HuH-7 (cell line): ENCODE measurements around the gene CTPS1.

Experiments
- DNase-seq: peaks from one replicate; pipeline ENCODE4 v3.0.0; 2011; ENCODE audit warnings: low spot score

The CTPS1 gene, protein sequence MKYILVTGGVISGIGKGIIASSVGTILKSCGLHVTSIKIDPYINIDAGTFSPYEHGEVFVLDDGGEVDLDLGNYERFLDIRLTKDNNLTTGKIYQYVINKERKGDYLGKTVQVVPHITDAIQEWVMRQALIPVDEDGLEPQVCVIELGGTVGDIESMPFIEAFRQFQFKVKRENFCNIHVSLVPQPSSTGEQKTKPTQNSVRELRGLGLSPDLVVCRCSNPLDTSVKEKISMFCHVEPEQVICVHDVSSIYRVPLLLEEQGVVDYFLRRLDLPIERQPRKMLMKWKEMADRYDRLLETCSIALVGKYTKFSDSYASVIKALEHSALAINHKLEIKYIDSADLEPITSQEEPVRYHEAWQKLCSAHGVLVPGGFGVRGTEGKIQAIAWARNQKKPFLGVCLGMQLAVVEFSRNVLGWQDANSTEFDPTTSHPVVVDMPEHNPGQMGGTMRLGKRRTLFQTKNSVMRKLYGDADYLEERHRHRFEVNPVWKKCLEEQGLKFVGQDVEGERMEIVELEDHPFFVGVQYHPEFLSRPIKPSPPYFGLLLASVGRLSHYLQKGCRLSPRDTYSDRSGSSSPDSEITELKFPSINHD

DNA sequence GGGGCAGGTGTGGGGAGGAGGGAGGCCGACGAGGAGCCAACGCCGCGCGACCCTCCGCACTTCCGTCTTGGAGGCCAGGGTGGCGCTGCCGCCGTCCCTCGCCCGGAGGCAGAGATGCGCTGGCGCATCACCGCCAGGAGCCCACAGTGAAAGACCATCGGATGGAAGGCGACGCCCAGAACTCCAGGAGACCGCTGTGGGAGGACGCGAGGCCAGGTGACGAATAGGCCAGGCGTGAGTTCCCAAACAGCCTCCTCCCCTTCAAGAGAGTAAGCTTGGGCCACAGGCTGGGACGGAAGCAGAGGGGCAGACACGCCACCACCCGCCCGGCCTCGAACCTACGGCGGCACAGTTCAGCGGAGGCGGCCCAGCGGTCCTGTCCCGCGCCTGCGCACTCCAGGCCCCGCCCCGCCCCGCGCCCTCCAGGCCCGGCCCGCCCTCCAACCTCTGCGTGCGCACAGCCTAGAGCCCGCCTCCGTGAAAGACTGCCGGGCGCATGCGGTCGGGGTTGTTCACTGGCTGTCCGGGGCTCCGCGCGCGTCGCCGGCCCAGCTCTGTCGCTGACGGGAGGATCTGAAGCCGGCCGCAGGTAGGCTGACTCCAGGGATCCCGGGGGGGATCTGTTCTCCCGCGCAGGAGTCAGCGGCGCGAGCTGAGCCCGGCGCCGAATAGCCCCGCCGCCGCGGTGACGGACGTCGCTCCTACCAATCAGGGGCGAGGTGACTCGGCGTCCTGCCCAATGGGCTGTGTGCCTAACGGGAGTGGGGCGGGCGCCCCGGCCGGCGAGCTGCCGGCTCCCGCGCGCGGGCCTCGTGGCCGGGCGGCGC is at the start of gene CTPS1:
Gene CTPS1, plus strand, starts transcription at position 456 of the 827 bp plus-strand sequence. CDS start 3,595 bp downstream, outside the sequence.
- peak; percentile 98 for DNase-seq

DNA sequence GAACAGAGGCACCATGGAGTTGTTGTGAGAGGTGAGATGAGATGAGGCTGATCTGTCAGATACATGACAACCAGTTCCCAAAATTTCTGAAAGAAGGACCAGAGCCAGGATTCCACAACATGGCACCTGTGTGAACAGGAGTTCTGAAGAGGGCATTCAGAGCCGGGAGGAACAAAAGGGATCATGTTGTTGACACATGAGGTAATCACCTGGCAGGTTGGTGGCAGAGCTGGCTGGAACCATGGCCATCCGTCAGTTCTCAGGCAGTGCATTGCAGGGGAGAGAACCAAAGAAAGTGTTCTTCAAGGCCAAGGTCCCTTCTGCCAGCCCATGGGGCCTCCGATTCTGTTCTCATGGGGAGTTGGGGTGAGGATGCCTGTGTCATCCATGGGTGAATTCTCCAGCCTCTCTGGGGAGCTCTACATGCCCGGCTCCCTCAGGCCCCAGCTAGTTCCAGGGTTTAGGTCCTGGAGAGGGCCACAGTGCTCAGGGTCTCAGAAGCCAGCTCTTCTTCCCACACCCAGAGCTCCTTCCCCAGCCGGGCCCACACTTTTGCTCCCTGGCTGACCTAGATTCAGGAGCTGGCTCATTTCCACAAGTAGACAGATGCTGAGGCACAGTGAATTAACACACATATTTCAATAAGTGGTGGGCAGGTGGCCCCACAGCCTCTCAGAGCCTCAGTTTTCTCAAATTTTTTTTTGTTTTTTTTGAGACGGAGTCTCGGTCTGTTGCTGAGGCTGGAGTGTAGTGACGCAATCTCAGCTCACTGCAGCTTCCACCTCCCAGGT is 49.1 kb upstream of the CTPS1 start:
- no peak for DNase-seq

DNA sequence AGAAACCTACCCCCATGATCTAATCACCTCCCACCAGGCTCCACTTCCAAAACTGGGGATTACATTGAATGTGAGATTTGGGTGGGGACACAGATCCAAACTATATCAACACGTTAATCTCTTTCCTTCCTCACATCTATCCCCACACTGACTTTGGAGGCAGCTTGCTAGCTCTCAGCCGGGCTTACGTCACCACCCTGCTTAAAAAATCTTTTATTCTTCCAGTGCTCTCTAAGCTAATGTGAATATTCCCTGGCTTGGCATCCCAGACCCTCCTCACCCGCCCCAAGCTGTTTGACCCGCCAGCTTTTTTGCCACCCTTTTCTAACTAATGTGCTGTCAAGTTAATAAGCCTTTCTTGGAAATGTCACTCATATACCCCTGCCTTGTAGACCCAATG is 47.9 kb upstream of the CTPS1 start:
- DNase-seq = no peak

DNA sequence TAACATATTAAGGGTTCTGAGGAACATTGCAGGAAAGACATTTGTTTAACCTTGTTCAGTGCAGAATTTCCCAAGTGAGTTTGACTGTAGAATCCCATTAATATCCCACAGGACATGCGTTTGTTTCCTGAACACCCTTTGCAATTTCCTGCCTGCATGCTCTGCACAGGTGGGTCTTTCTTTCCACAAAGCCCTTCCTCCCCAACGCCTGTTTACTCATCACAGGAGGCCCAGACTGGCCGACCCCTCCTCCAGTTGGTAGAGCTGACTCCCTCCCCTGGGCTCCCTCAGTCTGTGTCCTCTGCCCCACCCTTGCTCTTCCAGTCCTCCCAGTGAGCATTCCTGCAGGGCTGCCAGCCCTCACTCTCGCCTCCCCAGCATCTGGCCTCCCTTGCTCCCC is 47.5 kb upstream of the CTPS1 start:
- DNase-seq = no peak

DNA sequence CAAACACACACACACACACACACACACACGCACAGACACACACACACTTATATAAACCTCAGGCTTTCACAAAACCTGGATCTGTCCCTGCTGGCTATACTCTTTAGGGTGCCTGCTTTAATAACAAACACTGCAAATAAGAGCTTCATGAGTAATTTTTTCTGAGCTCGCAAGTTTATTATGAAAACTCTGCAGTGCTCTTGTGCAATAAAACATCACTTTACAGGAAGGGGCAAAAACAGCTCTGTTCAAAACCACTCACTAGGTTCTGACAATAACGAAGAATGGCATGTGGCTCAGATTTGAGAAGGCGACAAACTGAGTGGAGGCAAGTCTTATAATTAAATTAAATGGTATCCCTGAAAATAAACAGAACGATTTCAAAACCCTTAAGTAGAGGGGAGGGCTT is 42.6 kb upstream of the CTPS1 start:
- DNase-seq = no peak

DNA sequence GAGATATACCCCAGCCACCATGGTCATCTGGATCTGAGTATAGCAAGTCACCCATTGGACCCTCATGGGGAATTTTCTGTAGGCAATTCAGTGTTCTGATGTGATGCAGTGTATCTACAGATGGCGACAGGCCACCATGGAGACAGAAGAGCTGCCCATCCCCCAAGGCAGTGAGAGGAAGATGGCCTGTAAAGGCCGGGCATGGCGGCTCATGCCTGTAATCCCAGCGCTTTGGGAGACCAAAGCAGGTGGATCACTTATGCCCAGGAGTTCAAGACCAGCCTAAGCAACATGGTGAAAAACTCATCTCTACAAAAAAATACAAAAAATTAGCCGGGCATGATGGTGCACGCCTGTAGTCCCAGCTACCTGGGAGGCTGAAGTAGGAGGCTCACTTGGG is 41.1 kb upstream of the CTPS1 start:
- no peak for DNase-seq

DNA sequence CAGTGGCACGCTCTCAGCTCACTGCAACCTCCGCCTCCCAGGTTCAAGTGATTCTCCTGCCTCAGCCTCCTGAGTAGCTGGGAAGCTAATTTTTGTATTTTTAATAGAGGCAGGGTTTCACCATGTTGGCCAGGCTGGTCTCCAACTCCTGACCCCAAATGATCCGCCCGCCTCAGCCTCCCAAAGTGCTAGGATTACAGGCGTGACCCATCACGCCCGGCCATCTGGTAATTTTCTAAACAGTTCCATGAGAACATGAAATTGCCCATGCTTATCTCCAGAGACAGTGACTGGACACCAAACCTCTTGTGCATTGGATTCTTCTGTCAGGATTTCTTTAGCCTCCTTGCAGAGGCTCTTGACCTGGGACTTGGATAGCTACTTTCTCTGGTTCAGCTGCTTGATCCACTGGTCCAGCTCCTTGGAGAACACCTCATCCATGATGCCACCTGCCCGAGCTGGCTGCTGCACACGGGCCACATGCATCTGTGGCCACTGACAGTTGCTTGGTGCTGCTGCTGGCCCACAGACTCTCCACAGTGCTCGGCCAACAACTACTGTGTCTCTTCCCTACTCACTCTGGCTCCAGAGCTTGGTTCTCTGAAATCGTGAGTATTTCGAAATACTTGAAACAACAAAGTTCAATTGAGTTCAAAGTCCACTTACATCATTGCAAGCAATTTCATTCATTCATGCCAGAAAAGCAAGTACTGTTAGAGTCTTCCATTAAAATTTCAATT is 40.0 kb upstream of the CTPS1 start:
- DNase-seq = peak; percentile 69

DNA sequence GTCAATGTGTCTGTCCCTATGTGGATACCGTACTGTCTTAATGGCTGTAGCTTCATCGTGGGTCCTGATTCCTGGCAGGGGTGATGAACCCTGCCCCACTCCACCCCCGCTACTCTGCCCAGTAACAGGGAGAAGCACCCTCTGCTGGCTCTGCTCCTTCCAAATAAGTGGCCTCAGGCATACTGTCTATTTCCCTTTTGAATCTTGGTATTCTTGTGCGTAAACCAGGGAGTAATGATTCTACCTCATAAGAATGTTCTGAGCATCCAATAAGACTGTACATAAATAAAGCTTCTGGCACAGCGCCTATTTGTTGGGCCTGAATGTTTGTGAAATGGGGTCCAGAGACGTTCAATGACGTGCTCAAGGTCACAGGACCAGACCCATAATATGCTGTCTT is 35.2 kb upstream of the CTPS1 start:
- no peak for DNase-seq

DNA sequence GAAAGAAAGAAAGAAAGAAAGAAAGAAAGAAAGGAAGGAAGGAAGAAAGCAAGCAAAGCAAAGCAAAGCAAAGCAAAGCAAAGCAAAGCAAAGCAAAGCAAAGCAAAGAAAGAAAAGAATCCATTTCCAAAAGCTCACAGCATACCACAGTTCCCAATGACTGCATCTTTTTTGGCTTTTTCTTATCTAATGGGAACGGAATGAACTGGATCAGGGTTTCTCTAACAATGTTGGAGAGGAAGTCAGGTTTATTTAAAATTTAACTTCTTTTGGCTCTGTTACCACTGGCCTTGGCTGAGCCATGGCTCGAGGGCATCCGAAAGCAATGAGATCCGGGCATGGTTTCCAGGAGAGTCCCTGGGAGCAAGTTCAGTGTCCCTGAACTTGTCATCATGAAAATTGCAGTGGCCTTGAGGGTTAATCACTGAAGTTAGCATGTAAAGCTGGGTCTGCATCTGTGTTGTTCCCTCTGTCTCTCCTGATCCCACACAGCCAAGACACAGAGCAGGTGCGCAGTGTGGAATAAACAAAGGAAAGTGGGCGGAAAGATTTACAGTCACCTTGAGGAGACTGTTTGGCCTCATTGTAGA is 34.6 kb upstream of the CTPS1 start:
- no peak for DNase-seq

DNA sequence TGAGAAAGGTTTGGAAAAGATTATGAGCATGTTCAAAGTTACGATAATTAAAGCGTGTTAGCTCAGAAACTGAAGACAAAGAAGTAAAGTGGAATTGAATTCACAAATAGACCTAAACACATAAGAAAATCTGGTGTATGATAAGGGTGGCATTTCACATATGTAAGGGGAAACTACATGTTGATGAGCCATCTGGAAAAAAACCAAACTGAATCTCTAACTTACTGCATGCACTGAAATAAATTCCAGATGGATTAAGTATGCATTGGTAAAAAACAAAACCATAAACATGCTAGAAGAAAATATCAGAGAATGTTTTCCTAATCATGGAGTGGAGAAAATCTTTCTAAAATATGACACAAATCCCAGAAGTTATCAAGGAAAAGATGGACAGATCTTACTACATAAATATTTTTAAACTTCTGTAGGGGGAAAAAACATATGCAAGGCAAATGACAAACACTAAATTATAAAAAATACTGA is 34.0 kb upstream of the CTPS1 start:
- no peak for DNase-seq

DNA sequence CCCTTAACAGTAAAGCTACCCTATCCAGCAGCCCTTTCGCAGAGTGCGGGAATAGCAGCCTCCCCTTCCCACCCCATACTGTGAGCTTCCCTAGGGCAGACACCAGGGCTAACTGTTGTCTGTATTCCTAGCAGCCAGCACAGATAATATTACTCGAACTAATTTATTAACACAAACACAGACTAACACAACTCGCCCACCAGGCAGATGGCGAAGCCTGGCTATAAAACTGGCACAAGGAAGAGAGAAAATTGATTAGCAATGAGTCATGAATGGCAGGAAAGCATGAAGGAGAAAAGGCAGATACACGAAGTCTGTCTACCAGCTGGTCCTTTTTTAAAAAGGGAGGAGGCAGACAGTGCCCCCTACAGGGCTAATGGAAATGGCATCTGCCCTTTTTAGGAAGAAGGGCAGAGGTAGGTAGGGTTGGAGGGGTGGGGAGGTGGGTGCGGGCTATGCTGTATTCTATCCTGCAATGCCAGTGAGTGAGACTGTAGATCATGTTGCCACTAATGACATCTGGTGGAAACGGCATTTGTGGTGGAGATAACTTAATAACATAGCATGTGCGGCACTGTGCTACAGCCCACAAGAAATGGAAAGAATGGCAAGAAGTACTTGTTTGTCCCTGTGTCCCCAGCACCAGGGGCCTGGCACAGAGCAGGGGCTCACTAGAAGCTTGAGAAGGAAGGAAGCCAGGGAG is 30.6 kb upstream of the CTPS1 start:
- peak; percentile 65 for DNase-seq

DNA sequence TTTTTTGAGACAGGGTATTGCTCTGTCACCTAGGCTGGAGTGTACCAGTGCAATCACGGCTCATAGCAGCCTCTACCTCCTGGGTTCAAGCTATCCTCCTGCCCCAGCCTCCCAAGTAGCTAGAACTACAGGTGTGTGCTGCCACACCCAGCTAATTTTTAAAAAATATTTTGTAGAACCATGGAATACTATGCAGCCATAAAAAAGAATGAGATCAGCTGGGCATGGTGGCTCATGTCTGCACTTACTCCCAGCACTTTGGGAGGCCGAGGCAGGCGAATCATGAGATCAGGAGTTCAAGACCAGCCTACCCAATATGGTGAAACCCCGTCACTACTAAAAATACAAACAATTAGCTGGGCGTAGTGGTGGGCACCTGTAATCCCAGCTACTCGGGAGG is 29.9 kb upstream of the CTPS1 start:
- no peak for DNase-seq

DNA sequence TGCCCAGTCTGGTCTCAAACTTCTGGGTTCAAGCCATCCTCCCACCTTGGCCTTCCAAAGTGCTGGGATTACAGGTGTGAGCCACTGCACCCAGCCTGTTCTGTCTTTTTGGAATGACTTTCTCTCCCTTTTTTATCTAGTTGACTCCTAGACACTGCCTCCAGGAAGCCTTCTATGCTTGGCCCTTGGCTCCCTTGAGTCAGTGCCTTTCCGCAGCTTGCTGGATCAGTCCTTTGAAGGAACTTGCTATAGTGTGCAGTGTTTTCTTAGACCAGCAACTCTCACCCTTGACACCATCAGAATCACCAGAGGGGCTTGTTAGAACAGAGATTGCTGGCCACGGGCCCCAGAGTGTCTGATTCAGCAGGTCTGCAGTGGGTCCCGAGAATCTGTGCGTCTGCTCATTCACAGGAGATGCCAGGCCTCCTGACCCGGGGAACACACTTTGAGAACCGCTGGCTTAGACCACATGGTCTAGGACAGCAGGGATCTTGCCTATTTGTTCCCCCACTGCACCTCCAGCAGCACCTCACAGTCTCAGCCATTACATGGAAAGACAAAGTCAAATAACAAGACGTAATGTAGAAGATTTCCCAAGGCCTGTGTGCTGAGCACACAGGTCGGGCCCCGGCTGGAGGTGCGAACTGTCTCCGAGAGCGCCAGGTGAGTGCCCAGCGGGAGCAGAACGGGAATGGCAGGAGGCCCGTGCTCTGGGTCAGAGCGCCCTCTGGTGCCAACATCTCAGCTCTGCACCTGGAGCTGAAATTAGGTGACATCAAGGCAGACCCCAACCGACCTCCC is 27.4 kb upstream of the CTPS1 start:
- peak; percentile 82 for DNase-seq

DNA sequence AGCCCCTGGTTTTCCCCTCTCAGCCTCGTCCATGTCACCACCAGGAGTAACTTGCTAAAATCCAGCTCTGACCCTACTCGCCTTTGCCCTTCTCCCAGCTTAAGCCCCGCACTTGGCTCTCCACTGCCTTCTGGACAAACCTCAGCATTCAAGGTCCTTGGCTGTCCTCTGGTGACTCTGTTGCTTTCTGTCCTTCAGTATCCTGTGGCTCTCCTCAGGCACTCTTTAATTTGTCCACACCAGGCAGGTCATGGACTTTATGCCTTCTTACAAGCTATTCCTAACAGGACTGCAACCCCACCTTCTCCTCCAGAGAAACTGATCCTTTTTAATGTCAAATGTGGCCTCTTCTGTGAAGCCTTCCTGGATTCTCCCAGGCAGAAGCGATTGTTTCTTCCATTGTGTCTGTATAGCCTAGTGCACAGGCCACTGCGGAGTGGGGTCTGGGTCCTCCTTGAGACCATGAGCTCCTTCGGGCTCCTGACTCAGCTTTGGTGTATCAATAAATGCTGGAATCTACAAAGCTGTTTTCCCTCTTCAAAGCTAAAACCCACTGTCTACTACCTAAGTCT is 26.7 kb upstream of the CTPS1 start:
- no peak for DNase-seq

DNA sequence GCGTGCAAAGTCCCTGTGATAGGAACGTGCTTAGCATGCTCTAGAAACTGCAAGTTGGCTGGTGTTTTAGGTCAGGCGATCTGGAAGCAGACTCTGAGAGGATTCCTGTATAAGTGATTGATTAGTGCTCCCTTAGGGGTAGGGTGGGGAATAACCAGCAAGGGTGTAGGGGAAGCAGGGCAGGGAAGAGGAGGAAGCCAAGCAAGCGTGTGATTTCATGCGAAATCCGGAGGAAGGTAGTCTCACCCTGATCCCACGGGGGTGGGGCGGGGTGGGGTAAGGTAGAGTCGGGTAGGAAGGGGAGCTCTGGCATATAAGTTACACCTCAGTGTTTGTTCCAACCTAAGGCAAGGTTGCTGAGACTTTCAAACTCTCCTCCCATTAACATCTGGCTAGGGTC is 24.9 kb upstream of the CTPS1 start:
- DNase-seq = no peak

DNA sequence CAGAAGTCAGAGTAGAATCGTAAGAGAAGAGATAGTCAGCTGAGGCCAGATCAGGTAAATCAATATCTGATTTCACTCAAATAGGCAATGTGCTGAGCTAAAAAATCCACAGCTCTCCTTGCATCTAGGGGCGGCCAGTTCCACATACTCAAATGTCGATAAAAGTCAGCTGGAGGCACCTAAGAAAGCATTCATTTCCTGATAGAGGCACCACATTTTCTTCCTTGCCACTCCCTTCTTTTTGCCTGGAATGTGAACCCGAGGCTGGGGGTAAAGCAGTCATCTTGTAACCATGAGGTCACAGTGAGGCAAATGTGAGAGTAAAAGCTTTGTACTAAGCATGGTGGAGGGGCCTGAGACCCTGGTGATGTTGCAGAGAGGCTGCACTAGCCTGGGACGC is 24.2 kb upstream of the CTPS1 start:
- no peak for DNase-seq

DNA sequence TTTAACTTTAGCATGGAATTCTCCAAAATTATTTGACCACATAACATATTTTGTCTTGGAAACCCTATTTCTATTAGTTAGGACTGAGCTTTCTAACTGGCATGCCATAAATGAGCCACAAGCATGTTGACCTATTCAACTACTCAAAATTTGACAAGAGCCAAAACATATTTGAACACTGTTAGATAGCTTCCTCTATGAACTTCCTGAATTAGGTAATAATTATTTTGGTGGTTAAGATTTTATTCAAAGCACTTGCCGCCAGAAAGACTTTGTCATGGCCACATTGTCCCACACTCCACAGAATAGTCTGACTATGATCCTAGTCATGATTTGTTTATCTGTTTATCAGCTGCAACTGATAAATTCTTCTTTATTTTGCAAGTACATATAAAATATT is 23.1 kb upstream of the CTPS1 start:
- DNase-seq = no peak

DNA sequence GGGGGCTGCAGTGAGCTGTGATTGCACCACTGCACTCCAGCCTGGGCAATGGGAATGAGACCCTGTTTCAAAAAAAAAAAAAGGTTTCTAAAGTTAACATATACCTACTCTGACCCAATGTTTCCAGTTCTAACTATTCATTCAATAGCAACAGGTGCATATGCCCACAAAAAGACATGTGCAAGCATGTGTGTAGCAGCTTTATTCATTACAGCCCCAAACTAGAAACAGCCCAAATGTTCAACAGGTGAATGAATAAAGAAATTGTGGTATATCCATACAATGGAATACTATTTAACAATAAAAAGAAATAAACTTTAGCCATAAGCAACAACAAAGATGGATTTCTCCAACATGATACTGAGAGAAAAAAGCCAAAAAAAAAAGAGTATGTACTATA is 21.3 kb upstream of the CTPS1 start:
- no peak for DNase-seq

DNA sequence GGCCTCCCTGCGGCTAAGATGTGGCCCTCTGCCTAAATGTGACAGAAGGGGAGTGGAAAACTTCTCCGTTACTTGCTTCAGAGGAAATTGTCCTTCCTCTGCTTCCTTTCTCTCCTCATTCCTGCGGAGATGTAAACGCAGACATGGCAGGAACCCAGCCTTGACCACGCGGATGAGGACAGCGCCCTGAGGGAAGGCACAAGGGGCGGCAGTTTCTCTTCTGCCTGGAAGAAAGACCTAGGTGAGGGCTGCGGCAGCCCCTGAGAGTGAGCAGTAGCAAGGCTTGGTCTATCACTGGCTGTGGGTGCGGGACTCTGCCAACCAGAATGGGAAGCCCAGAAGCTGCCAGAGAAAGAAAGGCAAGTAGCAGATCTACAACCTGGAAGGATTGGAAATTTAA is 14.0 kb upstream of the CTPS1 start:
- DNase-seq = no peak
